A549 (cell line): ENCODE data around the gene RTN4R. TPM values are rescaled to one million over a fixed set of nuclear protein-coding genes. Genes with fewer than 3 reads are reported as not detected.

Experiments used
- ATAC-seq, 2 experiments: fragments of 200-7000 bp in 1 of 2; fragments of >200 bp in 1 of 2; cut with Nextera tagmentation in 1 of 2; cut with Tn5 transposase in 1 of 2; 3 replicates each; pipeline versions ENCODE4 v1.8.0 to v1.9.1; 2018 to 2020; ENCODE audit warnings: mild to moderate bottlenecking in 1 of 2, moderate library complexity in 1 of 2
- CTCF ChIA-PET: fragments of 300-600 bp; sonication (Branson Sonifier 250); formaldehyde crosslinking; extraction: SDS; loops from one replicate; lab custom pipeline; 2021; ENCODE audit warnings: antibody characterized with exemption, inconsistent platforms; lab: Yijun Ruan, JAX
- POLR2A ChIA-PET: fragments of 350-600 bp; formaldehyde crosslinking; extraction: SDS; loops from one replicate; lab custom pipeline; 2021; ENCODE audit warnings: antibody characterized with exemption, inconsistent platforms; lab: Yijun Ruan, JAX
- DNase-seq, 2 experiments: peaks; one replicate each; pipeline versions ENCODE4 v3.0.0 to v3.0.0-alpha.2; 2011 to 2016; ENCODE audit warnings: low read depth in 1 of 2, low spot score in 1 of 2
- FAIRE-seq: peaks from 2 replicates; lab custom pipeline; 2011; peaks lifted over from hg19 to GRCh38; lab: Jason Lieb, UNC
- H3K27ac ChIP-seq, 2 experiments: fragments of >200 bp; sonication (Bioruptor Twin); formaldehyde crosslinking; 3 replicates each; pipeline ENCODE4 v1.5.1; 2016 to 2017
- H3K4me1 ChIP-seq: fragments of >200 bp; sonication (Bioruptor Twin); formaldehyde crosslinking; 3 replicates; pipeline ENCODE4 v1.6.1; 2016
- H3K4me2 ChIP-seq: fragments of >200 bp; sonication (Bioruptor Twin); formaldehyde crosslinking; 3 replicates; pipeline ENCODE4 v1.6.1; 2016
- H3K4me3 ChIP-seq: fragments of >200 bp; sonication (Bioruptor Twin); formaldehyde crosslinking; 3 replicates; pipeline ENCODE4 v1.5.1; 2016
- H3K9me3 ChIP-seq: fragments of >200 bp; sonication (Bioruptor Twin); formaldehyde crosslinking; 3 replicates; pipeline ENCODE4 v1.6.1; 2016
- CHD2 ChIP-seq: fragments of 150-350 bp; IDR thresholded peaks from 2 replicates; pipeline ENCODE4 v1.6.1; 2014; ENCODE audit warnings: low read length; ENCODE audit not compliant: partially characterized antibody
- CHD4 ChIP-seq: fragments of 200-600 bp; sonication (generic); IDR thresholded peaks from 2 replicates; pipeline ENCODE4 v1.6.1; 2016; ENCODE audit warnings: antibody characterized with exemption, mild to moderate bottlenecking, borderline replicate concordance
- FOSB ChIP-seq: fragments of 250-450 bp; sonication (Bioruptor Pico); IDR thresholded peaks from 2 replicates; pipeline ENCODE4 v1.5.0; 2020; ENCODE audit warnings: mild to moderate bottlenecking, moderate library complexity
- FOSL2 ChIP-seq, 2 experiments: fragments of 450-650 bp in 1 of 2; fragments of >200 bp in 1 of 2; sonication (Bioruptor Twin) in 1 of 2; formaldehyde crosslinking; IDR thresholded peaks; 2 replicates each; pipeline versions ENCODE4 v1.5.0 to v1.6.1; 2016 to 2020; ENCODE audit warnings: mild to moderate bottlenecking in 1 of 2, moderate library complexity in 1 of 2
- HDAC2 ChIP-seq: fragments of 200-600 bp; sonication (generic); IDR thresholded peaks from 2 replicates; pipeline ENCODE4 v1.6.1; 2016
- HES2 ChIP-seq: fragments of >200 bp; sonication (Bioruptor Twin); formaldehyde crosslinking; IDR thresholded peaks from 2 replicates; pipeline ENCODE4 v1.6.1; 2016
- HMGXB4 ChIP-seq: fragments of 250-450 bp; sonication (Bioruptor Pico); IDR thresholded peaks from 2 replicates; pipeline ENCODE4 v1.5.0; 2021; ENCODE audit warnings: mild to moderate bottlenecking, moderate library complexity, borderline replicate concordance
- HOXB13 ChIP-seq: fragments of 250-450 bp; sonication (Bioruptor Pico); IDR thresholded peaks from 2 replicates; pipeline ENCODE4 v1.5.0; 2020; ENCODE audit warnings: low read depth, mild to moderate bottlenecking, moderate library complexity
- KDM5A ChIP-seq: fragments of 200-600 bp; sonication (generic); IDR thresholded peaks from 2 replicates; pipeline ENCODE4 v1.6.1; 2016; ENCODE audit warnings: antibody characterized with exemption, mild to moderate bottlenecking
- MYC ChIP-seq: IDR thresholded peaks from 2 replicates; pipeline ENCODE4 v1.6.1; 2012; ENCODE audit warnings: mild to moderate bottlenecking, inconsistent platforms, low read length, improper control_type of control experiment, borderline replicate concordance
- NFE2L2 ChIP-seq: fragments of 150-350 bp; conservative IDR thresholded peaks from 2 replicates; pipeline ENCODE4 v1.6.1; 2014; ENCODE audit warnings: low read length
- PBX3 ChIP-seq: IDR thresholded peaks from 2 replicates; pipeline ENCODE4 v1.6.1; 2012
- PHF8 ChIP-seq: fragments of 200-600 bp; sonication (generic); IDR thresholded peaks from 2 replicates; pipeline ENCODE4 v1.6.1; 2016; ENCODE audit warnings: low read depth, mild to moderate bottlenecking, antibody characterized with exemption, moderate library complexity, borderline replicate concordance
- RARB ChIP-seq: fragments of 250-450 bp; sonication (Bioruptor Pico); IDR thresholded peaks from 2 replicates; pipeline ENCODE4 v1.8.0; 2021; ENCODE audit warnings: mild to moderate bottlenecking, moderate library complexity
- REST ChIP-seq: fragments of 200-600 bp; sonication (generic); IDR thresholded peaks from 2 replicates; pipeline ENCODE4 v1.6.1; 2016; ENCODE audit warnings: antibody characterized with exemption, mild to moderate bottlenecking, moderate library complexity
- RFX5 ChIP-seq: fragments of 450-650 bp; IDR thresholded peaks from 2 replicates; pipeline ENCODE4 v1.7.1; 2014; ENCODE audit warnings: antibody characterized with exemption, mild to moderate bottlenecking, moderate library complexity
- SMC3 ChIP-seq: fragments of >200 bp; sonication (Bioruptor Twin); formaldehyde crosslinking; IDR thresholded peaks from 3 replicates; pipeline ENCODE4 v1.6.1; 2018; ENCODE audit warnings: inconsistent platforms
- ZNF302 ChIP-seq: fragments of 250-450 bp; sonication (Bioruptor Pico); IDR thresholded peaks from 2 replicates; pipeline ENCODE4 v1.9.0; 2021; ENCODE audit warnings: inconsistent platforms, mild to moderate bottlenecking, moderate library complexity
- WGBS: methylation state at CpG from one replicate; pipeline ENCODE4 v1.1.6; 2017; ENCODE audit errors: missing lambda C conversion rate; 5-methylcytosine and 5-hydroxymethylcytosine counted together
- polyA plus RNA-seq, 4 experiments: library from polyadenylated mRNA; depleted of rRNA in 3 of 4; stranded (reverse); fragments of >200 nt; fragmentation: RNase III in 1 of 4; extraction: RNeasy Plus Mini Kit Qiagen cat#74134 plus additional on column Dnase treatment in 1 of 4; gene quantifications; 2 replicates in 3 of 4; 3 replicates in 1 of 4; pipeline ENCODE4 v1.2.3, GENCODE V29; 2011 to 2017

RTN4R gene
- polyA plus RNA-seq, 2 of the 4 experiments (the other 2 are of a cell fraction): 1.0 to 2.7 TPM

- no peaks in the 10 kb centered on the region for H3K9me3 ChIP-seq
- POLR2A ChIA-PET: no interaction called here
- DNase-seq (no peak), FAIRE-seq (no peak), ATAC-seq (no peak)
- no peak overlapping the region for H3K4me3 ChIP-seq
- CTCF ChIA-PET: interaction anchor here (5.2 kb wide), 1 partner anchor 13 kb away, joined by 19 read pairs; no protein-coding TSS in a partner anchor
- H3K4me2 ChIP-seq: no peak overlapping the region
- peaks cover 10% of the 10 kb centered on the region for H3K4me1 ChIP-seq
- WGBS: 100% methylated on average over 1 of the region's 9 CpGs
- no peak overlapping the region for H3K27ac ChIP-seq
- TF ChIP-seq RFX5 (no peak), HMGXB4 (CRISPR knock-in tag) (no peak), NFE2L2 (no peak), FOSL2 (IDR thresholded peaks at IDR 0.05) (no peak), FOSL2 (CRISPR knock-in tag; IDR thresholded peaks at IDR 0.05) (no peak), MYC (no peak), RARB (CRISPR knock-in tag) (no peak), ZNF302 (CRISPR knock-in tag) (no peak), HDAC2 (no peak), HES2 (no peak), REST (no peak), PBX3 (no peak), FOSB (no peak), HOXB13 (CRISPR knock-in tag) (no peak), SMC3 (no peak), KDM5A (no peak), CHD2 (no peak), PHF8 (no peak)
Measured at GRCh38 chr22:20272174-20272573, 4.1 kb upstream of the RTN4R start.

GRCh38 chr22:20271114-20271994 is 3.2 kb upstream of the RTN4R start:
- no peak for FAIRE-seq
- TF ChIP-seq HOXB13 (CRISPR knock-in tag) (no peak), CHD4 (no peak), CHD2 (no peak)
- TF ChIP-seq, all 56 proteins: peak for 0
- Histone ChIP-seq H3K4me2 (no peak overlapping the region), H3K27ac (peak overlapping the region; percentile 24 to 53; a peak in 2 of 6 replicates), H3K4me3 (no peak overlapping the region), H3K9me3 (no peaks in the 10 kb centered on the region), H3K4me1 (peaks cover 12% of the 10 kb centered on the region)
- ATAC-seq: no peak
- ChIA-PET CTCF (interaction anchor here (1.0 to 5.2 kb wide), 3 partner anchors 14 to 114 kb away, joined by 3 to 19 read pairs (median 4); no protein-coding TSS in a partner anchor), POLR2A (no interaction called here)
- no peak for DNase-seq
- WGBS: 95% methylated on average over 10 of the region's 14 CpGs
